Stomach (tissue), 9 donors: ENCODE results near the gene LIN37. TPM values are rescaled to one million over a fixed set of nuclear protein-coding genes. Genes with fewer than 3 reads are reported as not detected.
"Not testable (repeated sequence)": the region's sequence is repeated elsewhere in the genome, so short reads cannot be mapped to it uniquely, and the experiment has no call there.

Experiments
- DNase-seq, 2 donors: peaks; one replicate each; pipeline versions ENCODE4 v3.0.0 to v3.0.0-alpha.2; 2013 to 2019
- H3K27ac ChIP-seq, 5 donors: fragments of 200-600 bp in 4 of 5; sonication (generic) in 4 of 5; one replicate each; pipeline ENCODE4 v1.5.1; 2013 to 2019; ENCODE audit warnings: mild to moderate bottlenecking in 1 of 5, moderate library complexity in 1 of 5
- H3K27me3 ChIP-seq, 3 donors: fragments of 200-600 bp; sonication (generic); one replicate each; pipeline ENCODE4 v1.5.1; 2017 to 2019; ENCODE audit warnings: mixed run types in 1 of 3
- H3K36me3 ChIP-seq, 4 donors: fragments of 200-600 bp; sonication (generic); 1 replicate in 3 of 4; 2 replicates in 1 of 4; pipeline ENCODE4 v1.5.1; 2016 to 2019
- H3K4me1 ChIP-seq, 4 donors: fragments of 200-600 bp; sonication (generic); one replicate each; pipeline ENCODE4 v1.5.1; 2016 to 2019
- H3K4me3 ChIP-seq, 4 donors: fragments of 200-600 bp; sonication (generic) in 3 of 4; one replicate each; pipeline ENCODE4 v1.5.1; 2016 to 2019; ENCODE audit warnings: mild to moderate bottlenecking in 1 of 4
- H3K9me3 ChIP-seq, 4 donors: fragments of 200-600 bp; sonication (generic); one replicate each; pipeline ENCODE4 v1.5.1; 2016 to 2019
- EP300 ChIP-seq: sonication (generic); formaldehyde crosslinking; IDR thresholded peaks from one replicate; pipeline ENCODE4 v1.6.1; 2017; ENCODE audit warnings: antibody characterized with exemption
- POLR2A ChIP-seq, 4 donors: fragments of 450-650 bp; IDR thresholded peaks; one replicate each; pipeline ENCODE4 v1.6.1; 2016; ENCODE audit warnings: antibody characterized with exemption in 4 of 4, control low read depth in 2 of 4, mild to moderate bottlenecking in 1 of 4, moderate library complexity in 1 of 4
- POLR2AphosphoS5 ChIP-seq, 3 donors: sonication (generic); formaldehyde crosslinking; IDR thresholded peaks; one replicate each; pipeline ENCODE4 v1.6.1; 2016; ENCODE audit warnings: antibody characterized with exemption in 3 of 3
- WGBS, 5 donors: extraction: QIAGEN DNeasy Blood & Tissue Kit in 3 of 5; methylation state at CpG; one replicate each; pipeline versions ENCODE4 v1.1.5 to v1.1.7; 2013 to 2018; 5-methylcytosine and 5-hydroxymethylcytosine counted together
- intact Hi-C: fragments of 100-400 bp; cut with DNase I; formaldehyde crosslinking; loops from one replicate; pipeline ENCODE4 v1.15.1; 2023; ENCODE audit warnings: low total_unique reads
- polyA plus RNA-seq, 3 donors: library from polyadenylated mRNA; stranded (reverse); fragments of 200-250 nt; gene quantifications; one replicate each; pipeline ENCODE4 v1.2.3, GENCODE V29; 2013
- total RNA-seq, 5 donors: library from RNA; depleted of rRNA; stranded (reverse); fragments of >200 nt; gene quantifications; one replicate each; pipeline versions ENCODE4 v1.1.0 to v1.2.3, GENCODE V29; 2014 to 2016
- TF ChIP-seq, protein P1 (sequence below), 7 experiments: fragments of 450-650 bp in 4 of 7; fragments of 200-600 bp in 3 of 7; sonication (generic) in 3 of 7; IDR thresholded peaks; one replicate each; pipeline ENCODE4 v1.5.1; 2016 to 2019; ENCODE audit warnings: antibody characterized with exemption in 7 of 7, control low read depth in 2 of 7, mild to moderate bottlenecking in 1 of 7
- donor health status: healthy with polysubstance abuse.
- donor health status: Bipolar disorder and iron deficiency.
- donor health status: healthy.

The LIN37 gene
- total and polyA plus RNA-seq, 8 donors, result 2.3 to 44.9 (median 20.9) TPM

GRCh38 chr19:35792888-35793287, 44.5 kb downstream of the LIN37 start:
- 65 to 83% (median 78%) methylated on average over 7 to 8 of the region's 8 CpGs for WGBS, 5 donors

DNA sequence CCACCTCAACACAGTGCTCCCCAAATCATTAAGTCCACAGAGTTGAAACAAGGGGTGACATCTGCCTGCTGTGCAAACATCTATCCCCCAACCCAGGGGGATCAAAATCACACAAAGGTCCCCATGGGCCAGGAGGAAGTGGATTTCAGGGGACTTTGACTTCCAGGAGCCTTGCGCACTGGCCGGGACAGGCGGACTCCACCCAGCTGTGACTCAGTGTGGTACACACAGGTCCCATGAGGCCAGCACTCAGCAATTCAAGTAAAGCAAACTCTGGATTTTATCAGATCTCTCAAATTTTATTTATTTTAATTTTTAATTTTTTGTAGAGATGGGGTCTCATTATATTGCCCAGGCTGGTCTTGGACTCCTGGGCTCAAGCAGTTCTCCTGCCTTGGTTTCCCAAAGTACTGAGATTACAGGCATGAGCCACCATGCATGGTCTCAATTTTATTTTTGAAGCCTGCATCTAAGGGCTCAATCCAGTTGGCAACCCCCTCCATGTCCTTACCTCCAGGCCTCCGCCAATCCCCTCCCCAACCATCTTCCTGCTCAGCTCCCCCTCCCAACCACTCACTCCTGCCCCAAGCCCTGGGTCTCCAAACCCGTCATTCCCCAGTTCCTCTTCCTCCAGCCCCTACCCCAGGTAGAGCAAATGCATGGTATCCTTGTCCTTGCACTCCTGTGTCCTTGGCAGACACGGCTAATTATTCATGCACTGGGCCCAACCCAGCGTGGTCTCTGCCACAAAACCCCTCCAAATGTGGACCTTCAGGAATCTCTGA, 45.2 kb downstream of the LIN37 start:
- no peak overlapping the region for H3K4me3 ChIP-seq
- TF ChIP-seq POLR2A (IDR thresholded peaks at IDR 0.05) (no peak), POLR2AphosphoS5 (IDR thresholded peaks at IDR 0.05) (no peak), EP300 (no peak)
- TF ChIP-seq, protein P1, sequence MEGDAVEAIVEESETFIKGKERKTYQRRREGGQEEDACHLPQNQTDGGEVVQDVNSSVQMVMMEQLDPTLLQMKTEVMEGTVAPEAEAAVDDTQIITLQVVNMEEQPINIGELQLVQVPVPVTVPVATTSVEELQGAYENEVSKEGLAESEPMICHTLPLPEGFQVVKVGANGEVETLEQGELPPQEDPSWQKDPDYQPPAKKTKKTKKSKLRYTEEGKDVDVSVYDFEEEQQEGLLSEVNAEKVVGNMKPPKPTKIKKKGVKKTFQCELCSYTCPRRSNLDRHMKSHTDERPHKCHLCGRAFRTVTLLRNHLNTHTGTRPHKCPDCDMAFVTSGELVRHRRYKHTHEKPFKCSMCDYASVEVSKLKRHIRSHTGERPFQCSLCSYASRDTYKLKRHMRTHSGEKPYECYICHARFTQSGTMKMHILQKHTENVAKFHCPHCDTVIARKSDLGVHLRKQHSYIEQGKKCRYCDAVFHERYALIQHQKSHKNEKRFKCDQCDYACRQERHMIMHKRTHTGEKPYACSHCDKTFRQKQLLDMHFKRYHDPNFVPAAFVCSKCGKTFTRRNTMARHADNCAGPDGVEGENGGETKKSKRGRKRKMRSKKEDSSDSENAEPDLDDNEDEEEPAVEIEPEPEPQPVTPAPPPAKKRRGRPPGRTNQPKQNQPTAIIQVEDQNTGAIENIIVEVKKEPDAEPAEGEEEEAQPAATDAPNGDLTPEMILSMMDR (IDR thresholded peaks at IDR 0.05), result no peak
- no peaks in the 10 kb centered on the region for H3K9me3 ChIP-seq
- DNase-seq, result peak; percentile 50 to 79
- peaks cover 0 to 12% (median 0%) of the 10 kb centered on the region in 4 donors for H3K4me1 ChIP-seq
- H3K27me3 ChIP-seq, result peaks cover 0 to 37% (median 22%) of the 10 kb centered on the region in 3 donors
- no peak overlapping the region for H3K27ac ChIP-seq
- WGBS, 5 donors, result 59 to 68% (median 66%) methylated on average over 7 of the region's 7 CpGs
- no peaks in the 10 kb centered on the region for H3K36me3 ChIP-seq
- intact Hi-C loops, result no loop called here

More at GRCh38 chr19:35792888-35793287, 44.5 kb downstream of the LIN37 start:
- peaks cover 0 to 11% (median 0%) of the 10 kb centered on the region in 4 donors for H3K4me1 ChIP-seq
- H3K36me3 ChIP-seq, result no peaks in the 10 kb centered on the region
- intact Hi-C loops, result no loop called here
- peaks cover 0 to 31% (median 16%) of the 10 kb centered on the region in 3 donors for H3K27me3 ChIP-seq
- TF ChIP-seq EP300 (no peak), POLR2AphosphoS5 (IDR thresholded peaks at IDR 0.05) (no peak), POLR2A (IDR thresholded peaks at IDR 0.05) (no peak)
- TF ChIP-seq, protein P1 (IDR thresholded peaks at IDR 0.05), result no peak
- H3K9me3 ChIP-seq, result no peaks in the 10 kb centered on the region
- no peak overlapping the region for H3K4me3 ChIP-seq
- H3K27ac ChIP-seq, result no peak overlapping the region
- no peak for DNase-seq

DNA sequence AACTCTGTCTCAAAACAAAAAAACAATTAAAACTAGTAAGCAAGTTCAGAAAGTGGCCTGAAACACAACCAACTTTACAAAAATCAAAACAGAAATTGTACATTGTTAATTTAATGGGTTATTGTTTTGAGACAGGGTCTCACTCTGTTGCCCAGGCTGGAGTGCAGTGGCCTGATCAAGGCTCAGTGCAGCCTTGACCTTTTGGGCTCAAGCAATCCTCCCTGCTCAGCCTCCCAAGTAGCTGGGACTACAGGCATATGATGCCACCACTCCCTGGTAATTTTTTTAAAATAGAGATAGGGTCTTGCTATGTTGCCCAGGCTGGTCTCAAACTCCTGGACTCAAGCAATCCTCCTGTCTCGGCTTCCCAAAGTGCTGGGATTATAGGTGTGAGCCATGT, 47.2 kb downstream of the LIN37 start:
- WGBS, 5 donors, result 79 to 96% (median 88%) methylated on average over 1 of the region's 1 CpG
- H3K27ac ChIP-seq, H3K9me3 ChIP-seq, H3K4me3 ChIP-seq, intact Hi-C loops, H3K36me3 ChIP-seq, DNase-seq: not testable (repeated sequence)
- H3K4me1 ChIP-seq, result peaks cover 0 to 12% (median 0%) of the 10 kb centered on the region in 4 donors
- peaks cover 0 to 56% (median 22%) of the 10 kb centered on the region in 3 donors for H3K27me3 ChIP-seq

DNA sequence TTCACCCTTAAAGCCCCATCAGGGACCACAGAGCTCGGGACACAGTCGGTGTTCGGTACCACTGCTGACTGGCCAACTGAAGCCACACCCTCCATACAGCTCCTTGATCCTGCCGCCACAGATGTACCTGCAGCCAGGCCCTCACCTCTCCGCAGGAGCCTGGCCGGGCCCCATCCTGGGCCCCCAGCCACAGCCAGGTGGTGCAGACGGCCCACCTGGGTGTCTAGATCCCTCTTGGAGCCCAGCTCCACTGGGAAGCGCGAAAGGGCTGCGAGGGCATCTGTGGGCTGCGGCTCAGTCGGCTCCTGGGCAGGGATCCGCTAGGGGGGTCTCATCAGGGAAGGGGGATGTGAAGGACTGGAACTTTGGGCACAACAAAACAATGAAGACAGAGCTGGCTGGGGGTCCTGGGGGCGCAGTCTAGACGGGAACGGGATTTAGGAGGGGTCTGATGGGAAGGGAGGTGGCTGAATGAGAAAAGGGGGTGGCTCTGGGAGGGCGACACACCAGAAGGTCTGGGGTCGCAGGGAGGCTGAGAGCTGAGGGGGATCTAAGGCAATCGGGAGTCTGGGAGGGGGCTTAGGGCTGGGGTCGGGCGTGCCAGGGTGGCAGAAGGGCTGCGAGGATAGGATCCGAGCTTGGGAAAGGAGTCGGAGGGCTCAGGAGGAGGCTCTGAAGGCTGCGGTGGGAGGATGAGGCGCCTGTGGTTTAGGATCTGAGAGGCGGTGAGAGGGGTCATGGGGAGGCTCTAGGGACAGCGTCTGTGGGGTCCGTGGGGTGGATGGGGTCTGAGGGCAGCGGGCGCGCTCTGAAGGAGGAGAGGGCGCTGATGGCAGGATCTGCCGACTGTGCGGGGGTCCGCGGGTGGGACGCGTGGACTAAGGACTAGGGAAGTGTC, 48.5 kb downstream of the LIN37 start:
- H3K4me3 ChIP-seq, result peak overlapping the region in 1 of 4 donors; percentile 6
- peaks cover 0 to 12% (median 0%) of the 10 kb centered on the region in 4 donors for H3K4me1 ChIP-seq
- TF ChIP-seq EP300 (no peak), POLR2AphosphoS5 (IDR thresholded peaks at IDR 0.05) (no peak)
- peaks cover 0 to 60% (median 22%) of the 10 kb centered on the region in 3 donors for H3K27me3 ChIP-seq
- H3K27ac ChIP-seq, result no peak overlapping the region
- intact Hi-C loops, result no loop called here
- no peaks in the 10 kb centered on the region for H3K36me3 ChIP-seq
- H3K9me3 ChIP-seq, result no peaks in the 10 kb centered on the region
- WGBS, 5 donors, result 12 to 27% (median 14%) methylated on average over 39 of the region's 39 CpGs
- DNase-seq, result no peak

DNA sequence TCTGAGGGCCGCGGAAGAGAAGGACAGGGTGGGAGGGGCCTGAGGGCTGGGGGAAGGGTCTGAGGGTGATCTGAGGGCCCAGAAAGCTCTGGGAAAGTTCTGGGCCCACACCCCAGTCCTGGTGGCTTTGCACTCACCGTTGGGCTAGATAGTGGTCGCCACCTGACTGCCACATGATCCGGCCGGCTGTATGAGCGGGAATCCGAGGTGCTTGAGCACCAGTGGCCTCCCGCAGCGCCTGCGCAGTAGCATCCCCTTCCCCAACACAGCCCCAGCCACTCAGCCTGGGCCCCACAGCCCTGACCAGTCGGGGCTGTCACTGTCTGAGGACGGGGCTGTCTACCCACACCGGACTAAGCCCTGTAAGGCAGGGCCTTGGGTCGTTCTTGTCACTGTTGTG, 49.3 kb downstream of the LIN37 start:
- Histone ChIP-seq H3K36me3 (no peaks in the 10 kb centered on the region), H3K27me3 (peaks cover 0 to 56% (median 22%) of the 10 kb centered on the region in 3 donors), H3K4me3 (peak overlapping the region in 1 of 4 donors; percentile 6), H3K9me3 (no peaks in the 10 kb centered on the region), H3K4me1 (peaks cover 0 to 12% (median 0%) of the 10 kb centered on the region in 4 donors), H3K27ac (no peak overlapping the region)
- TF ChIP-seq, protein P1 (IDR thresholded peaks at IDR 0.05), result no peak
- TF ChIP-seq POLR2A (IDR thresholded peaks at IDR 0.05) (no peak), POLR2AphosphoS5 (IDR thresholded peaks at IDR 0.05) (no peak), EP300 (no peak)
- WGBS, 5 donors, result 4 to 14% (median 6%) methylated on average over 6 to 15 of the region's 15 CpGs
- intact Hi-C loops, result no loop called here
- DNase-seq, result peak in 1 of 2 donors; percentile 66
